IPS DF 4.7 (cell line): Measurements from ENCODE around the gene PALB2.
"Not testable (repeated sequence)": the region's sequence is repeated elsewhere in the genome, so short reads cannot be mapped to it uniquely, and the experiment has no call there.

Source experiments
- DNase-seq: peaks from one replicate; pipeline ENCODE4 v3.0.0-alpha.2; 2013; ENCODE audit warnings: low spot score; ENCODE audit errors: extremely low read depth

The PALB2 gene

DNA sequence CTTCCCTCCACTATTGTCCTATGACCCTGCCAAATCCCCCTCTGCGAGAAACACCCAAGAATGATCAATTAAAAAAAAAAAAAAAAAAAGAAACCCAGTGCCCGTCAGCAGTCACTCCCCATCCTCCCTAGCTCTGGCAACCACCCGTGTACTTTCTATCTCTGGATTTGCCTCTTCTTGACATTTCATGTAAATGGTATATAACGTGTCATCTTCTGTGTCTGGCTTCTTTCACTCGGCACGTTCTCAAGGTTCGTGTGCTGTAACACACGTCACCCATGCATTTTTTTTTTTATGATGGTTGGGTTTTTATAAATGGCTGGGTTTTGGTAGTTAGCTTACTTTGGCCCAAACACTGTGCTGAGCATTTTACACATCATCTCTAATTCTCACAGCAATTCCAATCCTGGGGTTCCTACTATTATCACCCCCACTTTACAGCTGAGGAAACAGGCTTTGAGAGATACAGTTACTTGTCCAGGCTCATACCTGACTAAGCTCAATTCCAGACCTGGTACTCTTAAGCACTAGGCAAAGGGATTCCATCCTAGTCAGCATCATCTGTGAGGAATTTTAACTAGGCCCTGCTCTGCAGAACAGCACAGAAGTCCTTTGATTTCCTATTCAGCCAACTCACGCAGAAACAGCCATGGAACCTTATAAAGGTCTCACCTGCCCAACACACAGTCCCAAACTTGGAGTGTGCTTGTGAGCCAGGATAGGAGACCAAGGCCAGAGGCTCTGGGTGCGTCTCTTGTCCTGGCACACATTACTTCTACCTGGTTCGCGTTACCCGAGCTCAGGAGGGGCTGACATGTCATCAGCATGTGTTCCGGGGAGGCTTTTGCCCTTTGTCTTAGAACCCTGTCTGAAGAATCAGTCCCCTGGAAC lies 56.7 kb downstream of the PALB2 start:
- no peak for DNase-seq

DNA sequence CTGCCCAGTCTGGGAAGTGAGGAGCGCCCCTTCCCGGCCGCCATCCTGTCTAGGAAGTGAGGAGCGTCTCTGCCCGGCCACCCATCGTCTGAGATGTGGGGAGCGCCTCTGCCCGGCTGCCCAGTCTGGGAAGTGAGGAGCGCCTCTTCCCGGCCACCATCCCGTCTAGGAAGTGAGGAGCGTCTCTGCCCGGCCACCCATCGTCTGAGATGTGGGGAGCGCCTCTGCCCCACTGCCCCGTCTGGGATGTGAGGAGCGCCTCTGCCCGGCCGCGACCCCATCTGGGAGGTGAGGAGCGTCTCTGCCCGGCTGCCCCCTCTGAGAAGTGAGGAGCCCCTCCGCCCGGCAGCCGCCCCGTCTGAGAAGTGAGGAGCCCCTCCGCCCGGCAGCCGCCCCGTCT lies 57.8 kb downstream of the PALB2 start:
- not testable (repeated sequence) for DNase-seq

DNA sequence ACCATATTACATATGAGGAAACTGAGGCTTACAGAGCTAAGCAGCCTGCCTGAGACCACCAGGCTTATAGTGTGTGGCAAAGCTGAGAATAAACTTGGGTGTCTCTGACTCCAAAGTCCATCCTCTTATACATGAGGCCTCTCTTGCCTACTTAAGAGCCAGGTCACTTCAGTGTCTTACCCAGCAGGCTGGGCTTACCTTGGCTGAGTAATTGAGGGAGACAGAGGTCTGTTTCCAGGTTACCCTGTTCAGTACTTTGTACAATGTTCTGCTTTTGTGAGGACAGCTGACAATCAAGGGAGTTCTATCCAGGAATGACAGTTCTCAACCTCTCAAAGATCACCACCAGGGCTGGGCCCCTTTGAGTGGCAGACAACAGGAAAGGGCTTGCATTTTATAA lies 59.3 kb downstream of the PALB2 start:
- no peak for DNase-seq

DNA sequence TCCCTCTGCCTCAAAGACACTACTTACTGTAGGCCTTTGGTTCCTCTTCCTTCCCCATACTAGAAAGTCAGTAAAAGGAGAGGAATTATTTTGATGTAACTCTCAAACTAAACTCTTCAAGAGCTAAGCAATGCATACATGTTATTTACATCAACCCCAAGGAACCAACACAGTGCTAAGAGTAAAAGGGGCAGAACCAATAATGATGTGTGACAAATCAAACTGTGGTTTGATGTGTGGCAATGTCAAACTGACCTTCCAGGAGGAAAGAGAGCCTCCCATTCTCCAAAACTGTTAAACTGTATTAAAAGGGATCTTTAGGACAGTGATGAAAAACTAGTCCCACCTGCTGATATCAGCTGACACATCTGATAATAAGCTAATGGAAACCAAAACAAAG lies 60.7 kb downstream of the PALB2 start:
- DNase-seq: no peak

DNA sequence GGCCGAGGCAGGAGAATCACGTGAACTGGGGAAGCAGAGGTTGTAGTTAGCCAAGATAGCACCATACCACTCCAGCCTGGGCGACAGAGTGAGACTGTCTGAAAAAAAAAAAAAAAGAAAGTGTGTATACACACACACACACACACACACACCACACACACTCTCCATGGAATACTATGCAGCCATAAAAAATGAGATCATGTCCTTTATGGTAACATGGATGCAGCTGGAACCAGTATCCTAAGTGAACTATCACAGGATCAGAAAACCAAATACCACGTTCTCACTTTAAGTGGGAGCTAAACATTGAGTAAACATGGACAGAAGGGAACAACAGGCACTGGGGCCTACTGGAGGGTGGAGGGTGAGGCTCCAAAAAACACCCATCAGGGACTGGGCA lies 61.7 kb downstream of the PALB2 start:
- DNase-seq: no peak

DNA sequence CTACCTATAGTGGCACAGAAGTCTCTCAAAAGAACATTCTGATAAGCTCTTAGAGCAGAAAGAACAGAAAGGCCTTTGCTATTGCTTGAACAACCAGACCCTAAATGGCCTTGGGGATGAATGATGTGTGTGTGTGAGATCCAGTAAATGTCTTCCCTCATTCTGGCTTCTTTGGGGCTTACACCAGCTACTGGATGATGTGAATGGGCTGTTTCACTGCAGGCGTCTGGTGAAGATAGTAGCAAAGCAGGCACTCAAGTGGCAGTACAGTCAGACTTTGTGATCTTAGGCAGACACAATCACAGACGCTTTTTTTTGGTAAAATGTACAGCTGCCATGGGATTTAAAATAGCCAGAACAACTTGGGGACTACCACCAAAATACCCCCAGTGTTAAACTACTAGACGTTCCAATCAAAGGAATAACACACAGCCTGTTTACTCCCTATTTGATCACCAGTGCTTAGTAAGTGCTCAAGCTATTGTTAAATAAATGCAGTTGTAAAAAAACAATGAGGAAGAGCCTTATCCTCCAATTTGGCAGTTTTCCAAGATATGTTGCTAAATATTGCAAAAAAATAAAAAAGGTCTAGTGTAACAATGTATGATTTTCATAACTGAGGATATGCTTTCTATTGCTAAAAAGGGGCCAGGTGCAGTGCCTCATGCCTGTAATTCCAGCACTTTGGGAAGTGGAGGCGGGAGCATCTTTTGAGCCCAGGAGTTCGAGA lies 62.8 kb downstream of the PALB2 start:
- no peak for DNase-seq

DNA sequence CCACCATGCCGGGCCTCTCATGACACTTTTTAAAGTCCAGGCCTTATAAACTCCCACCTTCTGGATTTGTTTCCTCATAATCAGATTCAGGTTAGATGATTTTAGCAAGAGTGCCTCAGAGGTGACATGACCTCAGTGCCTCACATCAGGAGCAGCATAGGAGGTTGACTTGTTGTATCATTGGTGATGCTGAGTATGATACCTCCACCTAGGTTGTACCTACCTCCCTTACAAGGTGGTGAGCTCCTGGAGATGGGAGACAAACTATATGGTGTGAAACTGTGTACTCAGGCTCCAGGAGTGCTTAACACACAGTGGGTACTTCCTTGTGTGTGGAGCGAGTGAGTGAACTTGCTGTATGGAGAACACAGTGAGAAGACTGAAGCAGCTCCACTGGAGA lies 63.6 kb downstream of the PALB2 start:
- DNase-seq: no peak

DNA sequence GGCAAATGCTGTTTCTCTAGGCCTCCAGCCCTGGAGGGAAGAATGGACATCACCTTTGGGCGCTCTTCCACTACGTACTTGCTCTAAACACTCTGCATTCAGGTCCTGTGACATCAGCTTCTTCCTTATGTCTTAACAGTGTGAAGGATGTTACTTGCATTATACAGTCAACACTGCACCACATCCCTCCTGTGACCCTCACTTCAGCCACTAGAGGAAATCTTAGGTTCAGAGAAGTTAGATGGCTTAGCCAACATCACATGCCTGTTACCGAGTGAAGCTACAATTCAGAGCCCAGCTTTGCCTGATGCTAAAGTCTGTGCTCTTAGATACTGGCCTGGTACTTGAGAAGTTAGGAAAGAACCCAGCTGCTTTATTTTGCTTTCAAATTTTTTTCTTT lies 65.3 kb downstream of the PALB2 start:
- DNase-seq: no peak

DNA sequence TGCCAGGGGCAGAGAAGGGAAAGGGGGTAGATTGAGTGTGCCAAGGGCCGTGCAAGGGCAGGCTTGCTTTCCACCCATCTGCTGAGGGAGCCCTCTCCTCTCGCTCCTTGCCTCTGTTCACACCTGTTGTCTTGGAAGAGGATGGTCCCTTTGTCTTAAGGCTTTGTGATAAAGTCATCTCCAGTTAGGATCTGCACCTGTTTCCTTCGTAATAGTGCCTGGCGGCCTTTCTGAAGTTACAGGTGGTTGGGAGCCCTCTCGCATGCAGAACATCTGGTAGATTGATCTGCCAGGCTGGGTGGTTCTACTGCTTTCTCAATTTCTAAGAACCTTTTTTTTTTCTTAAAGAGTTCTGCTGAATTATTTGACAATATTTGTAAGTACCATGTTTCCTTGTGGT lies 67.3 kb downstream of the PALB2 start:
- DNase-seq: no peak

DNA sequence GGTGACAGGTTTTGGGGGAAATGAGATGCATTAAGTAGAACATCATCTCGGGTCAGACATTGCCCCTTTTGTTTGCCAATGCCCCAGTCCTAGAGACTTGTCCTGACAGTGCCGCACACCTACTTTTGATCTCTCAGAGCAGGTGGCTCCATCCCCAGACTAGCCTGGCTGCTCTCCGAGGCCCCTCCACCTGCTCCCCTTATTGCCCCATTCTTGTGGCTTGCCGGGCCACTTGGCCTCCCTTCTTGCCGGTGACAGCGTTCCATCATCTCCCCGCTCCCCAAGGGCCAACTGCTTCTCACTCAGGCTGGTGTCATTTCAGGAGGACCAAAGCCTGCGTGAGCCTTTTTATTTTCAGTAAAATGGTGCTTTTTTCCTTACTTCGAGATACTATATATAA lies 68.7 kb downstream of the PALB2 start:
- DNase-seq: no peak

DNA sequence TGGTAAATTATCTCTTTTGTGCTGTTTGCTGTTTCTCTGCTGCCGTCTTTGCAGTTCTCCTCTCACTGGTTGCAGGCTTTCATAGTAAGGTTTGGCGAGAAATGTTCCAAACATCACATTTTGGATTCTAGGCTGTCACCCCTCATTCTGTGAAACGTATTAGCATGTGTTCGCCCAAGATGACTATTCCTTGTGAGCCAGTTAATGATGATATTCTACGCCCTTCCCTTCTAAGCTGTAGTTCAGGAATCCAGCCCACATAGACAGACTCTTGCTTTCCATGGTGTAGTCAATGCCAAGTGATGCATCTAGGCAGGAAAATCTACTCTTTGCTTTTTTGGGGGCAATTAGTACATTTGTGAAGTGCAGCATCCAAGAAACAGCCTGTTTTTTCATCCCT lies 69.2 kb downstream of the PALB2 start:
- no peak for DNase-seq

DNA sequence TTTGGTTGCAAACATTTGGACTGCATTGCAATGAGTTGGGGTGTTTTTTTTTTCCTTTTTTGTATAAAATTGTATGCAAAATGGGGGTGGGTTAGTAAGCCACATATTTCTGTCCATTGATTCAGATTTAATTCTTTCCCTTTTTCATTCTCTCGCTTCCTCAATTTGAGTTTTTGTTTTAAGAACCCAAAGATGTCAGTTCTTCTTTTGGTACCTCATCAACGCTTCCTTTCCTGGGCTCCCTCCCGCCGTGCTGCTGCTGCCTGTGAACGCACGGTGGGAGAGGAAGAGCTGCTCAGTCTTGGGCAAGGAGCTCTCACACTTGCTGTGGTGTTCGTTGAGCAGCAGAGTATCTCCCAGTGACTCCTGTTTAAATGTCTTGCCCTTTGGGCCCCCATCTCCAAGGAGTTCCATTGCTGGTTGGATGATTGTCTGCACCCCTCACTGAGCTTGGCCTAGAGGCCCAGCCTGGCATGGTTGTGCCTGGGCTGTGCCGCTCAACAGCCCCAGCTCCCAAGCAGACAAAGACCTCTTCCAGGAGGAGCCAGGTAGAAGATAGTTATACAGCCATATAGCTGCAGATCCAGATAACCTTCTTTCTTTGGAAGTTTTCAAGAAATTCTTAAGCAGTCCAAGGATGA lies 70.0 kb downstream of the PALB2 start:
- no peak for DNase-seq

DNA sequence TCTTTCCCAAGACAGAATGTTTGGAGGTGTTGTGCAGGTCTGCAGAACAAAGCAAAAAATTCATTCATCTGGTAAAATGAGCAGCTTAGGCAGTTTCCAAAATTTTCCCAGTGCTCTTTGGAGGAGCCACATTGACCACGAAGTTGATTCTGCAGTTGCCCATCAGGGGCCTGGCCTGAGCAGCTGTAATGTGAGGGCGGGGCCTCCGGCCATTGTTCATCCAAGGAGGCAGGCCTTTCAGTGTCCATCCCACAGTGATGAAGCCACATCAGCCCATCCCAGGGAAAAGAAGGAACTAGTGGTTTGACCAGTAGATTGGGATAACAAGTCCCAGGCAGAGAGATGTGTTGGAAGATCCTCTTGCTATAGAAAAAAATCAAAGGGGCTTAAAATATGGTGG lies 73.5 kb downstream of the PALB2 start:
- no peak for DNase-seq

DNA sequence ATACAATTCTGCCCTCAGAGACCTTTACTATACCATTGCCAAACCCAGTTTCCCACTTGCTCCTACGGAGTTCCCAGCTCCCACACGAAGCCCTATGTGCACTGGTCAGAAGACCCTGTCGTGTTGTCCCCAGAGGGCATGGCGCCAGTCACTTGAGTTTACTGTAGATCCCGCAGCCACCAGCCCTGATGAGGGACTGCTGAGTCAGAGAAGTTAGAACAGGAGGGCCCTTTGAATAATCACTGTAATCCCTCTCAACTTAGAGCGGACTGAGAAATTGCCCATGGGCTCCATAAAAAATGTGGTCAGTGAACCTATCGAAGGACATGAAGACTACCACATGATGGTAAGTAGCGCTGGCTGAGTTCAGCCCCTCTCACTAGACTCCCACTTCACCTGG lies 74.4 kb downstream of the PALB2 start:
- no peak for DNase-seq

DNA sequence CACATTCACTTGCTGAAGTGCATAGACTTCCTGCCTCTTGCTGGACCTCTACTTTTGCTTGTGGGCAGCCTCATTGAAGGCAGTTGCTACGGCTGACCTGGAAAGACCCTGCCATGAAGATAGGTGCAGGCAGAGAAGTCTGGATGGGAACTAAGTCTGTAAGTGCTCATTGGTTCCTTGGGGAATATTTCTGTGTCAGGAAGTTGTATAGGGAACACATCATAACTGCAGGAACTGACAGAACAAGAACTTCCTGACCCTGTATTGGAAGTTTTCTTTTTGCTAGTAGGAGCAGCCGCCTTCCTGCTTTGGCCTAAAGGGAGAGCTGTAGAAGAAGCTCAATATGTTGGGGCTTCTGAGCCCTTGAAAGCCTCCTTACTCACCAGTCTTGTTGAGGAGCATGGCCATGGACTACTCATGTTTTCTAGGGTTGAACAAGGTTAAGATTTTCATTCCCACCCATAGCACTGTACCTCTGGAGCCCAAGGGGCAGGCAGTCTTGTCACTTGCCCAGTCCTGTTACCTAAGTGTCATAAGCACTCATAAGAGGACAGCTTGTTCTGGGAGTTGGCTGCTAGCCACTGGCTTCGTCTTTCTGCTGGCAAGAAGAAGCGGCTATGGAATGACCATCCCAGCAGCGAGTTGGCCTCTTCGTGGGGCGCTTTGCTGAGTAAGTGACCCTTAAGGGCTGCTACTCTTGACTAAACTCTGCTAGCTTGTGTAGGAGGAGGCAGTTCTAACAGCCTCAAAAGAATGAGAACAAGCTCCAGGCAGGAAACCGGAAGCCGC lies 76.3 kb downstream of the PALB2 start:
- DNase-seq: no peak

DNA sequence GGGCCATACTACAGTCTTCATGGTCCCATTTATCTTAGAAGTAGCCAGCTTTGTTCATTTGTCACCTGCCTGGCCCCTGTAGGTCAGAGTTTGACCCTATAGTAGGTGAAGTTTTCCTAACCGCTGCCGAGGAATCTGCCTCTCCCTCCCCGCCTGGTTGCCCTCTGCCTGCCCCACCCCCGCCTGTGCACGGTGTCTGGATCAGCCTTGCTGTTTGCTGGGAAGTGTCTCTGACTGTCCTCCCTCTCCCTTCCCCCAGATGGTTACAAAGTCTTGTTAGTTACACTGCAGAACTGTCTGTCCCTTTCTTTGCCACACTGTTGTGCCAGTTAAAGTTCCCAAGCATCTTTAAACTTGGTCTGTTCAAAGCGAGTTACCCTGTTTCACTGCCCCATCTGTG lies 77.9 kb downstream of the PALB2 start:
- DNase-seq: no peak

DNA sequence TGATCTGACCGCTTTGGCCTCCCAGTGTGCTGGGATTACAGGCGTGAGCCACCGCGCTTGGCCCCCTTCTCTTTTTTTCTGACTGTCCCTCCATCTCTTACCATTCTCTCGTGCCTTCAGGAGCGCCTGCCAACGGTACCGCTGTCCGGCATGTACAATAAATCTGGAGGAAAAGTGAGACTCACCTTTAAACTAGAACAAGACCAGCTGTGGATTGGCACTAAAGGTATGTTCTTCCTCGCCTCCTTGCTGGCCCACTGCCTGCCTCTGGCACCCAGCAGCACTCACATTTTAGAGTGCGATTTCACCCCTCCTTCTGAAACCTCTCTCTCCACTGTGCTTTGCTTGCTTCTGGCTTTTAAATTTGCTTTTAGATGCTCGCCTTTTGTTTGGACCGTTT lies 78.6 kb downstream of the PALB2 start:
- no peak for DNase-seq

DNA sequence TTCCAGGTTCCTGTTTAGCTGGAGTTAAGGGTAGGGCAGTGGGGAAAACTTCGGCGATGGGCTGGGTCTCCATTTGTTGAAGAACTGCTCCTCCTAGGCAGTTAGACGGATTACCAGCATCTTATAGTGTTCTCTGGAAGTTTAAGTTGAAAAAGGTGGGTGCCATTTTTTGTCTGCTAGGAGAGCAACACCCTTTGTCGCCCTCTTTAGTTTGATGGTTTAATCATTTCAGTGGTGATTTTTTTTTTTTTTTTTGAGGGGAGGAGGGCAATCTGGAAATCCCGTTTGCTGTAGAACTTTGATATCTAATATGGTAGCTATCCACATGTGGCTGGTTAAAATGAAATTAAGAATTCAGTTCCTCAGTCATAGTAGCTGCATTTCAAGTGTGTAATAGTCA lies 79.5 kb downstream of the PALB2 start:
- no peak for DNase-seq

DNA sequence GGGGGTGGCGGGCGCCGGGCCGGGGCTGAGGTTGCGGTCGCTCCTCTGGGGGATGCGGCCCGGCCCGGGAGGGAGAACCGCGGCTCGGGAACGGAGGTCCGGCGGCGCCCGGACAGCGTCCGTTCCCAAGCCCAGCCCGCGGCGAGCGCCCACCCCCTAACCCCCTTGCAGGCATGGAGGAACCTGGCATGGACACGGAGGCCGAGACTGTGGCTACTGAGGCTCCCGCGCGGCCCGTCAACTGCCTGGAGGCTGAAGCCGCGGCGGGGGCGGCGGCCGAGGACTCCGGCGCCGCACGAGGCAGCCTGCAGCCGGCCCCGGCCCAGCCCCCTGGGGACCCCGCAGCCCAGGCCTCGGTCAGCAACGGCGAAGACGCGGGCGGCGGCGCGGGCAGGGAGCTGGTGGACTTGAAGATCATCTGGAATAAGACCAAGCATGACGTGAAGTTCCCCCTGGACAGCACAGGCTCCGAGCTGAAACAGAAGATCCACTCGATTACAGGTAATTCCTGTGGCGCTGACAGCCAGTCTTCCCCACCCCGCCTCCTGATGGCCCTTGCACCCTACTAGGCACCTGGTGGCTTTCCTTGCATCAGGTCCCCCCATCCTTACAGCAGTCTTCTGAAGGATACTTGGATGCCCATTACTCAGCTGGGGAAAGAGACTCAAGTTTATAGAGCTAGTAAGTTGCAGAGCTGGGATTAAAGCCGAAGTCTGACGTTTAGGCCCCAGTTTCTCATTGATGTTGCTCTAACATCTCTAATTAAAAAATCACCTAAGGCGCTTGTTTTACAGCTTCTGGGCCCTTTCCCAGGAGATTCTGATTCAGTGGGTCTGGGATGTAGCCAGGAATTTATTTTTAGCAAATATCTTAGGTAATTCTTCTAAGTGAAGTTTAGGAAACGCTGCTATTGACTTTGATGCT lies 83.1 kb downstream of the PALB2 start:
- no peak for DNase-seq
